RWPE1 (cell line): ENCODE results near the gene TRABD.
"Not testable (repeated sequence)": the region's sequence is repeated elsewhere in the genome, so short reads cannot be mapped to it uniquely, and the experiment has no call there.

Experiments used
- CTCF ChIA-PET: fragments of 350-600 bp; sonication (Branson Sonifier 250); formaldehyde crosslinking; extraction: SDS; loops from one replicate; lab custom pipeline; 2021; lab: Yijun Ruan, JAX
- POLR2A ChIA-PET: fragments of 400-600 bp; formaldehyde crosslinking; extraction: SDS; loops from one replicate; lab custom pipeline; 2020; ENCODE audit warnings: antibody characterized with exemption; ENCODE audit not compliant: low non-redundant PET; lab: Yijun Ruan, JAX
- DNase-seq: peaks from one replicate; pipeline ENCODE4 v3.0.0; 2012; ENCODE audit warnings: low spot score
- H3K27ac ChIP-seq: fragments of 450-650 bp; 2 replicates; pipeline ENCODE4 v1.5.1; 2017
- TF ChIP-seq, protein P1 (sequence below): fragments of 450-650 bp; conservative IDR thresholded peaks from 2 replicates; pipeline ENCODE4 v1.5.1; 2017; ENCODE audit warnings: low read depth, mild to moderate bottlenecking

Gene TRABD

DNA sequence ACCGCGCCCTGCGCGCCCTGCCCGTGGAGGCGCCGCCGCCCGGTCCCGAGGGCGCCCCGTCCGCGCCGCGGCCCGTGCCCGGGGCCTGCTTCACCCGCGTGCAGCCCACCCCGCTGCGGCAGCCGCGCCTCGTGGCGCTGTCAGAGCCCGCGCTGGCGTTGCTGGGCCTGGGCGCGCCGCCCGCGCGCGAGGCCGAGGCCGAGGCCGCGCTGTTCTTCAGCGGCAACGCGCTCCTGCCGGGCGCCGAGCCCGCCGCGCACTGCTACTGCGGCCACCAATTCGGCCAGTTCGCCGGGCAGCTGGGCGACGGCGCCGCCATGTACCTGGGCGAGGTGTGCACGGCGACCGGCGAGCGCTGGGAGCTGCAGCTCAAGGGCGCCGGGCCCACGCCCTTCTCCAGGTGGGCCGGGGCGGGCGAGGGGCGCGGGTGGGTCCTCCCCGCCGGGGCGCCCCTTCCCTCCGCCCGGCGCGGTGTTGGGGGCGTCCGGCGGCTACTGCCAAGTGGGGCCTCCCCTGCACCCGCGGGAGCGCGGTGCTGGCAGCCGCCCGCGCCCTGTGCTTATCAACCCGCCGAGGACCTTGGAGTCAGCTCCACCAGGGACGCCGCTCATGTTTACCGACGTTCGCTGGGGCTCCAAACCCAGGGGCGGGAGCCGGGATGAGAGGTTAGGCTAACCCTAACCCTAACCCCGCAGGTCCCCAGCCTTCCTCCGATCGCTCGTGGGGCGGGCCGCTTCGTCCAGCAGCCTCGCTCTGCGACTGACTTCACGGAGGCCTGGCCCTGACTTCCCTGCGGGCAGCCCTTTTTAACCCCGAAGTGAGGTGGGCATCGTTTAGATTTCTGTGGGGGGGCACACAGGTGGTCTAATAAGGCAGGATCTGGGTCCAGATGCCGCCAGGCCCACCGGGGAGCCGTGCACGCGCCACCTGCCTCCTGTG, 15.7 kb downstream of the TRABD start:
- no peak for DNase-seq
- TF ChIP-seq, protein P1, sequence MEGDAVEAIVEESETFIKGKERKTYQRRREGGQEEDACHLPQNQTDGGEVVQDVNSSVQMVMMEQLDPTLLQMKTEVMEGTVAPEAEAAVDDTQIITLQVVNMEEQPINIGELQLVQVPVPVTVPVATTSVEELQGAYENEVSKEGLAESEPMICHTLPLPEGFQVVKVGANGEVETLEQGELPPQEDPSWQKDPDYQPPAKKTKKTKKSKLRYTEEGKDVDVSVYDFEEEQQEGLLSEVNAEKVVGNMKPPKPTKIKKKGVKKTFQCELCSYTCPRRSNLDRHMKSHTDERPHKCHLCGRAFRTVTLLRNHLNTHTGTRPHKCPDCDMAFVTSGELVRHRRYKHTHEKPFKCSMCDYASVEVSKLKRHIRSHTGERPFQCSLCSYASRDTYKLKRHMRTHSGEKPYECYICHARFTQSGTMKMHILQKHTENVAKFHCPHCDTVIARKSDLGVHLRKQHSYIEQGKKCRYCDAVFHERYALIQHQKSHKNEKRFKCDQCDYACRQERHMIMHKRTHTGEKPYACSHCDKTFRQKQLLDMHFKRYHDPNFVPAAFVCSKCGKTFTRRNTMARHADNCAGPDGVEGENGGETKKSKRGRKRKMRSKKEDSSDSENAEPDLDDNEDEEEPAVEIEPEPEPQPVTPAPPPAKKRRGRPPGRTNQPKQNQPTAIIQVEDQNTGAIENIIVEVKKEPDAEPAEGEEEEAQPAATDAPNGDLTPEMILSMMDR = no peak
- POLR2A ChIA-PET = no interaction called here
- H3K27ac ChIP-seq = peak overlapping the region; percentile 76
- CTCF ChIA-PET = interaction anchor here (0.9 kb wide), 1 partner anchor 48 kb away, joined by 4 read pairs; no protein-coding TSS in a partner anchor

DNA sequence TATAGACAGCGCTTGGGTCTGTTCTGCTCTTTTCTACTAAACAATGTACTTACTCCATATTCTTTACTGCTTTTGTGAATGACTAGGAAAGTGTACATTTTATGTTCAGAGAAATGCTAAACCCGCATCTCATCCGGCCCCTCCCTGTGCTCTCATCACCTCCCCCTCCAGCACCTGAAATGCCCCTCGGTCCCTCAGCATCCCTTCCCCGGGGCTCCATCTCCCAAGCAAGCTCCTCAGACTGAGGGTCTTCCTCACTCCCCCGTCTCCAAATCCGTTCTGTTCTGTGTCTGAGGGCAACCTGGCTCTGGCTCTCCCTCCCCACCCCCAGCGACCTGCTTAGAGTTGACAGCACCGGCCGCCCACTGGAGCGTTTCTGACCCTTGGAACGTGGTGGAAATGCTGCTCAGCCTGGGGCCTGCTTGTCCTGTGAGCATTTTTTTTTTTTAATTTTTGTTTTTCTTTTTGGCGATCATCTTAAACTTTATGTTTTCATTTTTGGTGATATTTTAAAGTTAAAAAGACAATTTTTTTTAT, 16.5 kb downstream of the TRABD start:
- ChIA-PET POLR2A (no interaction called here), CTCF (interaction anchor here (0.9 kb wide), 1 partner anchor 48 kb away, joined by 4 read pairs; no protein-coding TSS in a partner anchor)
- H3K27ac ChIP-seq = peak overlapping the region; percentile 76
- TF ChIP-seq, protein P1 = no peak
- DNase-seq = no peak

DNA sequence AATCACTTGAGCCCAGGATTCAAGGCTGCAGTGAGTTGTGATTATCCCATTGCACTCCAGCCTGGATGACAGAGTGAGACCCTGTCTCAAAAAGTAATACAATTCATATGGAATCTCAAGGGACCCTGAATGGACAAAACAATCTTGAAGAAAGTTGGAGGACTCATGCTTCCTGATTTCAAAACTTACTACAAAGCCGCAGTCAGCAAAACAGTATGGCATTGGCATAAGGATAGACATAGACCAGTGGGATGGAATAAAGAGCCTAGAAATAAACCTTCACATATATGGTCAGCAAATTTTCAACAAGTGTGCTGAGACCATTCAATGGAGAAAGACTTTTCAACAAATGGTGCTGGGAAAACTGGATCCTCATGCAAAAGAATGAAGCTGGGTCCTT, 17.6 kb downstream of the TRABD start:
- TF ChIP-seq, protein P1 = no peak
- CTCF ChIA-PET = interaction anchor here (0.6 kb wide), 1 partner anchor 167 kb away, joined by 3 read pairs; no protein-coding TSS in a partner anchor
- POLR2A ChIA-PET = no interaction called here
- no peak overlapping the region for H3K27ac ChIP-seq
- no peak for DNase-seq

DNA sequence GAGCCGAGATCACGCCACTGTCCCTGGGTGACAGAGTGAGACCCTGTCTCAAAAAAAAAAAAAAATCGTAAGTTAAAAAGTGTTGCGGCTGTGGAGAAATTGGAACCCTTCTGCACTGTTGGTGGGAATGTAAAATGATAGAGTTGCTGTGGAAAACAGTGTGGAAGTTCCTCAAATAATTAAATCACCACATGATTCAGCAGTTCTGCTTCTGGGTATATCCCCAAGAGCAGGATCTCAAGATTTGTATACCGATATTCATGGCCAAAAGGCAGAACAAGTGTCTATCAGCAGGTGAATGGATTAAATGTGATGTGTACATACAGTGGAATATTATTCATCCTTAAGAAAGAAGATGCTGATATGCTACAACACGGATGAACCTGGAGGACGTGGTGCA, 18.9 kb downstream of the TRABD start:
- POLR2A ChIA-PET = no interaction called here
- DNase-seq = no peak
- TF ChIP-seq, protein P1 = no peak
- CTCF ChIA-PET = no interaction called here
- H3K27ac ChIP-seq = peak overlapping the region; percentile 42

DNA sequence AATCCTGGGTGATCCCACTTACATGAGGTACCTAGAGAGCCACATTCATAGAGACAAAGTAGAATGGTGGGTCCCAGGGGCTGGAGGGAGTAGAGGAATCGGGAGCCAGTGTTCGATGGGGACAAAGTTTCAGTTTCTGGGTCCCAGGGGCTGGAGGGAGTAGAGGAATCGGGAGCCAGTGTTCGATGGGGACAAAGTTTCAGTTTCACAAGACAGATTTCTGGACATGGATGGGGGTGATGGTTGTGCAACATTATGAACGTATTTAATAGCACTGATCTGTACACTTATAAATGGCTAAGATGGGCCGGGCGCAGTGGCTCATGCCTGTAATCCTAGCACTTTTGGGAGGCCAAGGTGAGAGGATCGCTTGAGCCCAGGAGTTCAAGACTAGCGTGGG, 19.3 kb downstream of the TRABD start:
- CTCF ChIA-PET, POLR2A ChIA-PET, DNase-seq: not testable (repeated sequence)
- H3K27ac ChIP-seq = peak overlapping the region; percentile 42

DNA sequence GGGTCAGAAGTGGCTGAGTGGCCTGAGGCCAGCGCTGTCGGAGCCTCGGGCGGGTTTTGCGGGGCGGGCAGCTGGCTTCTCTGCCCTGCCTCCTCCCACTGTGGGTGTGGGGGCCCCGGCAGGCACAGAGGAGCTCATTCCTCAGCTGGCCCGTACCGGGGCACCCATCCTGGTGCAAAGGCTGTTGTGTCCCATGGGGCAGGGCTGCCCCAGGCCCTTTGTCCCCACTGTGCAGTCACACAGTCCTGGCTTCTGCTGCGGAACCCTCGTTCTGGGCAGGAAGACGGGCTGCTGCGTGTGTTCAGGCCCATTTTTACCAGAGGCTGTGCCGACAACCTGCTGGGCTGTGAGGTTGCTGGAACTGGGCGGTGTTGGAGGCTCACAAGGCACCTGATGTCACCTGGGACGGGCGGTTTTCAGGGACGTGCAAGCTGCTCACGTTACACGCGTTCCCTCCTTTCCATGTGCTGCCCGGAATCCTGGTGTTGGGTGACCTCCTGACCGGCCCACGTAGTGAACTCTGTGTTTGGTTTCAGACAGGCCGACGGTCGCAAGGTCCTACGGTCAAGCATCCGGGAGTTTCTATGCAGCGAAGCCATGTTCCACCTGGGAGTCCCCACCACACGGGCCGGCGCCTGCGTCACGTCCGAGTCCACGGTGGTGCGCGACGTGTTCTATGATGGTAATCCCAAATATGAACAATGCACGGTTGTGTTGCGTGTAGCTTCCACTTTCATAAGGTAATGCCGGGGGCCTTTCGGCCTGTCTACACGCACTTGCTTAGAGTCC, 20.3 kb downstream of the TRABD start:
- CTCF ChIA-PET = interaction anchor here (0.5 kb wide), 1 partner anchor 22 kb away, joined by 3 read pairs; no protein-coding TSS in a partner anchor
- DNase-seq = no peak
- POLR2A ChIA-PET = no interaction called here
- TF ChIP-seq, protein P1 = no peak
- peak overlapping the region; percentile 42 for H3K27ac ChIP-seq
